Activated T-cell treated with anti-CD3 and anti-CD28 coated beads, Interleukin-2, amount 50 U/mL, for 72 hours (primary cell): Measurements from ENCODE around the gene POTEF. TPM values are rescaled to one million over a fixed set of nuclear protein-coding genes. Genes with fewer than 3 reads are reported as not detected.
"Not testable (repeated sequence)": the region's sequence is repeated elsewhere in the genome, so short reads cannot be mapped to it uniquely, and the experiment has no call there.

Source experiments
- ATAC-seq, 2 donors: fragments of 150-1000 bp; cut with Tn5 transposase; replicated peaks in 1 of 2; 2 replicates each; pipeline ENCODE4 v1.10.0; 2021; ENCODE audit warnings: moderate library complexity in 2 of 2, mild to moderate bottlenecking in 1 of 2
- DNase-seq, 2 donors: peaks; one replicate each; pipeline ENCODE4 v3.0.0; 2021 to 2022; ENCODE audit warnings: mixed read lengths in 1 of 2
- H3K27ac Mint-ChIP-seq: one replicate; pipeline ENCODE4 v1.8.0; 2022; ENCODE audit warnings: mild to moderate bottlenecking, moderate library complexity, mixed read lengths
- H3K27me3 Mint-ChIP-seq: one replicate; pipeline ENCODE4 v1.8.0; 2022; ENCODE audit warnings: low read depth, mixed read lengths
- H3K36me3 Mint-ChIP-seq, 2 donors: one replicate each; pipeline ENCODE4 v1.8.0; 2022; ENCODE audit warnings: mixed read lengths in 2 of 2, mild to moderate bottlenecking in 1 of 2; ENCODE audit not compliant: insufficient read depth in 2 of 2
- H3K4me1 Mint-ChIP-seq: one replicate; pipeline ENCODE4 v1.8.0; 2022; ENCODE audit warnings: low read depth, mixed read lengths
- H3K4me3 Mint-ChIP-seq, 2 donors: one replicate each; pipeline ENCODE4 v1.8.0; 2022; ENCODE audit warnings: mild to moderate bottlenecking in 2 of 2, mixed read lengths in 2 of 2, moderate library complexity in 2 of 2
- H3K9me3 Mint-ChIP-seq, 2 donors: one replicate each; pipeline ENCODE4 v1.8.0; 2022; ENCODE audit warnings: mixed read lengths in 2 of 2
- total RNA-seq, 2 donors: library from RNA; stranded (reverse); gene quantifications; one replicate each; pipeline ENCODE4 v1.2.3, GENCODE V29; 2022

POTEF gene
- not detected for total RNA-seq

GRCh38 chr2:130129120-130129829 lies at the start of gene POTEF:
TSS of gene POTEF (minus strand) at chr2:130129222. CDS start at chr2:130120515, 8,707 bp downstream.
- H3K4me1 Mint-ChIP-seq, ATAC-seq, H3K9me3 Mint-ChIP-seq, H3K27ac Mint-ChIP-seq, H3K27me3 Mint-ChIP-seq, H3K36me3 Mint-ChIP-seq, H3K4me3 Mint-ChIP-seq, DNase-seq: not testable (repeated sequence)

- peaks cover 4 to 17% of the 10 kb centered on the region in 2 donors for H3K36me3 Mint-ChIP-seq
- H3K27me3 Mint-ChIP-seq, H3K4me3 Mint-ChIP-seq, DNase-seq, H3K9me3 Mint-ChIP-seq, H3K27ac Mint-ChIP-seq: not testable (repeated sequence)
- peaks cover 21% of the 10 kb centered on the region for H3K4me1 Mint-ChIP-seq
- peak; percentile 78 to 93 for ATAC-seq
These were observed 45.8 kb upstream of the POTEF start for GRCh38 chr2:130174866-130175265.

GRCh38 chr2:130169896-130170295 lies 40.9 kb upstream of the POTEF start:
- peak in 1 of 2 donors; percentile 67 for ATAC-seq
- DNase-seq: no peak
- Mint-ChIP-seq H3K4me3 (no peak overlapping the region), H3K4me1 (peaks cover 5% of the 10 kb centered on the region), H3K27ac (no peak overlapping the region), H3K27me3 (no peaks in the 10 kb centered on the region), H3K9me3 (no peaks in the 10 kb centered on the region), H3K36me3 (peaks cover 6 to 23% of the 10 kb centered on the region in 2 donors)

- H3K36me3 Mint-ChIP-seq: peaks cover 8 to 27% of the 10 kb centered on the region in 2 donors
- H3K4me3 Mint-ChIP-seq, H3K4me1 Mint-ChIP-seq, H3K27ac Mint-ChIP-seq, H3K27me3 Mint-ChIP-seq, H3K9me3 Mint-ChIP-seq, DNase-seq: not testable (repeated sequence)
- peak; percentile 47 to 96 for ATAC-seq
These were observed 40.1 kb upstream of the POTEF start for GRCh38 chr2:130169163-130169562.

- H3K9me3 Mint-ChIP-seq, DNase-seq, H3K27ac Mint-ChIP-seq, ATAC-seq, H3K4me1 Mint-ChIP-seq, H3K27me3 Mint-ChIP-seq, H3K4me3 Mint-ChIP-seq: not testable (repeated sequence)
- H3K36me3 Mint-ChIP-seq: peaks cover 6 to 26% of the 10 kb centered on the region in 2 donors
These were observed 37.6 kb upstream of the POTEF start for GRCh38 chr2:130166611-130167010.

- no peak for DNase-seq
- H3K9me3 Mint-ChIP-seq: no peaks in the 10 kb centered on the region
- peaks cover 6 to 23% of the 10 kb centered on the region in 2 donors for H3K36me3 Mint-ChIP-seq
- no peak overlapping the region for H3K4me3 Mint-ChIP-seq
- H3K27ac Mint-ChIP-seq: no peak overlapping the region
- ATAC-seq: no peak
- no peaks in the 10 kb centered on the region for H3K27me3 Mint-ChIP-seq
- peaks cover 4% of the 10 kb centered on the region for H3K4me1 Mint-ChIP-seq
These were observed 36.4 kb upstream of the POTEF start for GRCh38 chr2:130165293-130166016.

GRCh38 chr2:130162968-130163367 lies 33.9 kb upstream of the POTEF start:
- peaks cover 6 to 20% of the 10 kb centered on the region in 2 donors for H3K36me3 Mint-ChIP-seq
- H3K27ac Mint-ChIP-seq: no peak overlapping the region
- no peak overlapping the region for H3K4me3 Mint-ChIP-seq
- DNase-seq: no peak
- H3K4me1 Mint-ChIP-seq: no peaks in the 10 kb centered on the region
- no peak for ATAC-seq
- no peaks in the 10 kb centered on the region for H3K27me3 Mint-ChIP-seq
- H3K9me3 Mint-ChIP-seq: no peaks in the 10 kb centered on the region

GRCh38 chr2:130162486-130162885 lies 33.5 kb upstream of the POTEF start:
- H3K36me3 Mint-ChIP-seq: peaks cover 6 to 18% of the 10 kb centered on the region in 2 donors
- H3K27me3 Mint-ChIP-seq, H3K27ac Mint-ChIP-seq, H3K9me3 Mint-ChIP-seq, ATAC-seq, DNase-seq, H3K4me1 Mint-ChIP-seq, H3K4me3 Mint-ChIP-seq: not testable (repeated sequence)

GRCh38 chr2:130160838-130161705 lies 32.0 kb upstream of the POTEF start:
- not testable (repeated sequence) for H3K4me3 Mint-ChIP-seq, DNase-seq, ATAC-seq, H3K36me3 Mint-ChIP-seq, H3K27ac Mint-ChIP-seq, H3K27me3 Mint-ChIP-seq, H3K9me3 Mint-ChIP-seq, H3K4me1 Mint-ChIP-seq

- no peaks in the 10 kb centered on the region for H3K27me3 Mint-ChIP-seq
- H3K27ac Mint-ChIP-seq: no peak overlapping the region
- ATAC-seq (no peak), DNase-seq (no peak)
- peaks cover 4 to 7% of the 10 kb centered on the region in 2 donors for H3K36me3 Mint-ChIP-seq
- H3K4me1 Mint-ChIP-seq: no peaks in the 10 kb centered on the region
- no peak overlapping the region for H3K4me3 Mint-ChIP-seq
- no peaks in the 10 kb centered on the region for H3K9me3 Mint-ChIP-seq
These were observed 31.1 kb upstream of the POTEF start for GRCh38 chr2:130160131-130160530.

GRCh38 chr2:130159376-130159775 lies 30.4 kb upstream of the POTEF start:
- not testable (repeated sequence) for H3K9me3 Mint-ChIP-seq, H3K4me3 Mint-ChIP-seq, DNase-seq, H3K27ac Mint-ChIP-seq, H3K36me3 Mint-ChIP-seq, H3K27me3 Mint-ChIP-seq, H3K4me1 Mint-ChIP-seq, ATAC-seq

GRCh38 chr2:130158631-130159030 lies 29.6 kb upstream of the POTEF start:
- DNase-seq (no peak), ATAC-seq (no peak)
- H3K27me3 Mint-ChIP-seq: no peaks in the 10 kb centered on the region
- no peak overlapping the region for H3K4me3 Mint-ChIP-seq
- peaks cover 2 to 3% of the 10 kb centered on the region in 2 donors for H3K36me3 Mint-ChIP-seq
- no peaks in the 10 kb centered on the region for H3K9me3 Mint-ChIP-seq
- no peak overlapping the region for H3K27ac Mint-ChIP-seq
- no peaks in the 10 kb centered on the region for H3K4me1 Mint-ChIP-seq
